ENCODE data around the gene DBN1.

DBN1 gene

GRCh38 chr5:177410575-177410974 lies 62.9 kb downstream of the DBN1 start:
- in situ Hi-C loops (cut with MboI; ENCODE audit: low sequenced_read_pairs) = no loop called here

GRCh38 chr5:177409043-177409801 lies 64.2 kb downstream of the DBN1 start, which contains the start of gene F12:
F12 (minus strand) TSS chr5:177409564; CDS start chr5:177409527, 37 bp downstream.
- in situ Hi-C loops (cut with MboI; ENCODE audit: low sequenced_read_pairs) = no loop called here
